Measurements from ENCODE around the gene IRF2. TPM values are rescaled to one million over a fixed set of nuclear protein-coding genes. Genes with fewer than 3 reads are reported as not detected.

IRF2 gene
- total RNA-seq, 1 experiment from 2014 or later: 6.5 TPM

DNA sequence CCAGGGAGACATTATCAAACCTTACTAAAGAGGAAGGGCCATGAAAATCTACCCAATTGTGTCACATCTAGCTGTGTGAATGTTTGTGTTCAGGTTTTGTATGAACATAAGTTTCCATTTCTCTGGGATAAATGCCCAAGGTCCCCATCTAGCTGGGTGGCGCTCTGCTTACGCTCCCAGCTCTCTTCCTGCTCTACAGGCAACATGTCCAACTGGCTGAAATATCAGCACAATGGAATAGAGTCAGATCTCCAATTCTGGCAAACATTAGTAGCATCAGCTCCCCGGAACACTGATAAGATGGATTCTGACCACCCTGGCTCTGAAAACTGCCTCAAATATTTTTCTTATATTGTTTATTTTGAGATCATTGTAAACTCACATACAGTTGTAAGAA, 74.8 kb downstream of the IRF2 start:
- in situ Hi-C loops (cut with HindIII; ENCODE audit: low sequenced_read_pairs): no loop called here
- DNase-seq (ENCODE audit: low spot score): peak; percentile 29

DNA sequence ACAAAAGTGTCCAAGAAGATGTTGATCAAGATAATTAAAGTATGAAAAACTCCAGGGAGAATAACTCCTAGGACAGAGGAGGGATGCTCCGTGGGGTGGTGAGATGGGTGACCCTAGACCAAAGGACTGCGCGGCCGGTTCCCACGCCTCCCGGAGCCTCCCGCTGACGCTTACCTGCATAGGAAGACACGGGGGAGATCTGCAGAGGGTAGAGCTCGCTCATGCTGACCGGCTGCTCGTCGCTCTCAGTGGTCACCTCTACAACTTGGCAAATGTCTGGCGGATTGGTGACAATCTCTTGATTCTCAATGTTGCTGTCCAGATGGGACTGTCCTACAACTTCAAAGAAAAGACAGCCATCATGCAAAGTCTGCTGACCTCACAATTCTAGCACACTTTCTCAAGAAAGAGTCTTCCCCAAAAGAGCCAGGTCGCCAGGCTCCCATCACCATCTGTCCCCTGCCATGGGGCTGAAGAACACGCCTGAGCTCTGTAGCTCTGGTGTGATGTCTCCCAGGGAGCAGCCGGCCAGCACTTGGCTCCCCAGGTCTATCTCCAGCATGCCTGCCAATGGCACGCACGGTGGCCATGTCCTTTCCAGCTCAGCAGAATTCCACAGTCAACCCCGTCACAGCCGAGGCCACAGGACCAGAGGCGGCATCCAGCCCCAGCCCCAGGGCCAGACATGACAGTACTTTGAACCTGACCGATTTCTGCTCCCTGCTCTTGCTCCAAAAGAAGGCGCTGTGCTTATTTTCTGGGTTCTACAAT, 75.4 kb downstream of the IRF2 start:
- in situ Hi-C loops (cut with HindIII; ENCODE audit: low sequenced_read_pairs): no loop called here
- peak; percentile 54 for DNase-seq (ENCODE audit: low spot score)

DNA sequence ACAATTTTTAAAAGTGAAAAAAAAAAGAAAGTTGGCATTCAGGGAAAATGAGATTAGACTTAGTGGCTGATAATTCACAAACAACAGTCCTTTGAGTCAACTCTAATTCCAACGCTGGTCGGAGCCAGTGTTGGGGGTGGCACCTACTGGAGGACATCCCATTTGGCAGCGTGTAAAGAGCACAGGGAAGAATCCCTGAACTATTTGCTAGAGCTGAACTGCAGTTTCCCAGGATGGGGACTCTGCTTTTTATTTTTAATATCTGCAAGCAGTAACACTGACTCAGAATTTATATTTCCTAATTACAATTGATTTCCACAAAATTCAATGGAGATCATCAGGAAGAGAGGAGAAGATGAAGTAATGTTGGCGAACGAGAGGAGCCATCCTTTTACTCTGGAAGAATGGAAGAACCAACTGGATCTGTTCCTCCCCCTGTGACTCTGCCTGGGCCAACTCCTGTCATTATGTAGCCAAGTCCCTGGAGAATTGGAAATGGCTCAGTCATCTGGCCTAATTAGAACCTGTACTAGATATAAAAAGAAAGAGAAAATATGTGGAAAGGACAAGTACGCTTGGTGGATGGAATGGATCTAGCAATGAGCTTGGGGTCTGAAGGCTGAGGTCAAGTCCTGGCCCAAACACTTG, 76.7 kb downstream of the IRF2 start:
- DNase-seq (ENCODE audit: low spot score): peak; percentile 56
- in situ Hi-C loops (cut with HindIII; ENCODE audit: low sequenced_read_pairs): no loop called here

DNA sequence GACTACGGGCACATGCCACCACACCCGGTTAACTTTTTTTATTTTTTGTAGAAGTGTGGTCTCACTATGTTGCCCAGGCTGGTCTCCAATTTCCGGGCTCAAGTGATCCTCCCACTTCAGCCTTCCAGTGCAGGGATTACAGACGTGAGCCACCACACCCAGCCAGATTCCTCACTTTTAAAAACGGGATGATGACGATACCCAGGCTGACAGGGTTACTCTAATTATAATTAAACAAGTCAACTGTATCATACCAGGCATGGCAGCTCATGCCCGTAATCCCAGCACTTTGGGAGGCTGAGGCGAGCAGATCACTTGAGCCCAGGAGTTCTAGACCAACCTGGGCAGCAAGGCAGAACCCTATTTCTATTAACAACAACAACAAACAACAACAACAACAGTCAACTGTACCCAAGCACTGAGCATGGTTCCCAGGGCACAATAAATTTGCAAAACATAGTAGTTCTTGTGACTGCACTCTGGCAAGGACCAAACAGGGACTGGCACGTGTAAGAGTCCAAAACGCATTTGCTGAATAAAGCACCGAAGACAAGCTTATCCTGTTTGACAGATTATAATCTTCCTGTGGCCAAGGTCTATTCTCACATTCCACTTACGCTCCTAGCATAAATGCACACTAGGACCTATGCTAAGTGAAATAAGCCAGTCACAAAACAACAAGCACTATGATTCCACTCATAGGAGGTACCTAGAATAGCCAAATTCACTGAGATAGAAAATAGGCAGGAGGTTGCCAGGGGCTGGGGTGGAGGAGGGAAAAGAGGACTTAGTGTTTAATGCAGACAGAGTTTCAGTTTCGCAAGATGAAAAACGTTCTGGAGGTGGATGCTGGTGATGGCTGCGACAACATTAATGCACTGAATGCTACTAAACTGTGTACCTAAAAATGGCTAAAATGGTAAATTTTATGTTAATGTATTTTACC, 77.5 kb downstream of the IRF2 start:
- DNase-seq (ENCODE audit: low spot score): no peak
- in situ Hi-C loops (cut with HindIII; ENCODE audit: low sequenced_read_pairs): no loop called here

DNA sequence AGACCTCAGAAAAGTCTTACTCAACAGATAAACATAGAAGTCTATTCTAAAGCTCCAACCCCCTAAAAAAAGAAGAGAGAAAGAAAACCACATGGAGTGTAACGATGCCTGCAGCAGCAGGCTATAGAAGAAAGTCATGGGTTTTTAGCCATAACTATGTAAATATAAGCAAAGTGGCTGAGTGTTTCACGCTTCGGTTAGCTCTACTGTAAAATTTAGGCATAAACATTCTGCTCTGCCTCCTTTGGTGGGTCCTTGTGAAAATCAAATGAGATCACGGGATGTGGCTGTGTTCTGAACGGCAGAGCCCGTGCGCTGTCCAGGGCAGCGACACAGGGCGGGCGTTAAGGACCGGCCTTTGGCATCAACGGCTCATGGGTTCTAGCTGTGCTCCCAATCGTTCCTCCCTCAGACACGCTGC, 78.4 kb downstream of the IRF2 start:
- in situ Hi-C loops (cut with HindIII; ENCODE audit: low sequenced_read_pairs): no loop called here
- no peak for DNase-seq (ENCODE audit: low spot score)

DNA sequence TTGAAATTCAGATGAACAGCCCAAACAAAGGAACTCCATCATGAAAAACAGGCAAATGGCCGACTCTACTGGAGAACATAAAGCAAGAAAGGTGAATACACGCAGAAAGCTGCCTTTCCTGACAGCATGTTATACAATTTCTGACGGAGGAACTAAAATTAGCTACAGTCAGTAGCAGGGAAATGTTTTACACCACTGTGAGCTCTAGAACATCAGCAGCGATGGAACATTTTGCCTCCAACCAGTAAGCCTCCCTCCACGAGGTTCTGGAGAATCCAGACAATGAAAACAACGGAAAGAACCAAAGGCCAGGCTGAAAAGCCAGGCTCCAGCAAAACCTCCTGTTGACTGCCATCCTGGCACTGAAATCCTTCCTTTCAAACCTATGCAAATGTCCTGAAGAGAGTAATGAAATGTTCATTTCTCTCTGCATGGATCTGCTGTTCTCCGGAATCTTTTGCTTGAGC, 78.9 kb downstream of the IRF2 start:
- in situ Hi-C loops (cut with HindIII; ENCODE audit: low sequenced_read_pairs): no loop called here
- DNase-seq (ENCODE audit: low spot score): no peak

DNA sequence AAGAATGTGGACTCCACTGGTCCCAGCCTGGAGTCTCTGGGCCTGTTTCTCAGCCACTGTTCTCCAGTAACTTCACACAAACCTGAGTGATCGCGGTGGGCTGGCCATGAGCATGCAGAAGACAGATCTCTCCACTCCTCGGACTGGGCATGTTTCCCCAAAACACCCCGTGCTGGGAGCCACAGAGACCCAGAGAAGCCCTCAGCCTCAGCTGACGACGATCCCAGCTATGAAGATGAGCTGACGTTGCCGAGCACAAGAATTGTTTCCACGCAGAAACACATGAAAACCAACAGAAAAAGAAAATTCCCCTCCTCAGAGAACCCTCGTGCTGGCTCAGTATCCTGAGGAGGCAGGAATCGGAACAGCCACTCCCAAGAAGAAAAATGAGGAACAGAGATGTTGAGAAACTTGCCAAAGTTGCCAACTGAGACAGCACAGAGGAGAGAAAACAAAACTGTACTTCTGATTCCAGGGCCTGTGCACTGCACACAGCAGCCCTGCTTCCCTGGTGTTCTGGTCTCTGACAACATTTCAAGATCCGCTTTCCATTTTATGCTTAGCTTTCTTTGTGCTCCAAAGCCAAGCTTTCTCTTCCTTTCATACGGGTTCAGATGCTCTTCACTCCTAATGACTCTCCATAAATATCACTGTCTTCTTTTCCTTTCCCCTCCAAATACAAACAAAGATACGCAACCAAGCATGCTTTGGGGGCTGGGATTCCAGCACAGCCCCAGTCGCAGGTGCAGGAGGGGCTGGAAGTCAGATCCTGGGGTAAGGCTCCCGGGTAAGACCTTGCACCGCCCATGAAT, 81.4 kb downstream of the IRF2 start:
- no peak for DNase-seq (ENCODE audit: low spot score)
- in situ Hi-C loops (cut with HindIII; ENCODE audit: low sequenced_read_pairs): no loop called here

DNA sequence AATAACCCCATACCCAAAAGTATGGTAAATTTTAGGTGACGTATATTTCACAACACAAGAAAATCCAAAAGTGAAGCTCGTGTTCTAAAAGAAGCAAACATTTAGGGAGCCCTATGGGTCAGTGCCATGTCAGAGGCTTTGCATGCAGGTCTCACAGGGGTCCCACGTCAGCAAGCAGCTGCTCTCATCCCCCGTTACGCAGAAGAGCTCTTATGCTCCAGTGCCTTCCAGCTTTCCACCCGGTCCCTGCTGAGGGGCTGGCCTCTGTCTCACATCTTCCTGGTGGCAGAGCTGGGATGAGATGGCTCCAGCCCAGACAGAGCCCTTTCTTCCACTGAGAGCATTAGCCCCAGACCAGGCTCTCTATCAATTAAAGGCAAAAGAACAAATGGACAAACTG, 82.0 kb downstream of the IRF2 start:
- in situ Hi-C loops (cut with HindIII; ENCODE audit: low sequenced_read_pairs): no loop called here
- no peak for DNase-seq (ENCODE audit: low spot score)

DNA sequence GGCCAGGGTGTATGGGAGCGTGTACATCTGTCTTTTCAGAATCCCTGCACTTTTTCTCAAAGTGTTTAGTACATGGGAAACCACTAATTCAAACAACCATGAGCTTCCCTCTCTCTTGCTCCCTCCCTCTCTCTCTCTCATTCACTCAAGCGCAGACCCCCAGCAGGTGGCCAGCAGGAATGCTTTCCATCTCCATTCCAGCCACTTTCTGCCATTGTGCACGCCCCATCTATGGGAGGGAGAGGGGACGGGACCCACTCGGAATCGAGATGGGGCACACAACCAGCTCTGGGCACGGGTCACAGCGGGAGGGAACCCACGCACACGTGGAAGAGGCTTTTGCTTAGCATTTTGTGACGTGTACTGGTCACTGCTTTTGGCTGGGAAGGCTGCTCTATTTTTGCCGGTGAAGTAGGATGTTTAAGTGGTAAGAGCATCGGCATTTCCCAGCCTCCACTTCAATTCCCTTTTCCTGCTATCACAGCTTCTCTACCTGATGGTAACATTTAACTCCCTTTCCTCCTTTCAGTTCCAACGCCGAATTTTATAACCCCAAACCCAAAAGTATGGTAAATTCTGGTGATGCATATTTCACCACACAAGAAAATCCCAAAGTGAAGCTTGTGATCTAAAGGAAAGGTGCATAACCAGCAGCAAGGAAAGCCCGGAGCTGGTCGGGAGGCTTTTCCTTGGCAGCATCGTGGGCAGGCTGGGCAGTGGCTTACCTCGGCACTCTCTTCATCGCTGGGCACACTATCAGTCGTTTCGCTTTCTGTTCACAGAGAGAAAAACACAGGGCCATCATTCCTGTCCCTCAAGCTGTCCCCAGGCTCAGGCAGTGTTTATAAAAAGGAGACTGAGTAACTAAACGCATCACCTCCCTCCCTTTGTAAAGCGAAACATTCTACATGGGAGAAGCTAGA, 84.1 kb downstream of the IRF2 start:
- no peak for DNase-seq (ENCODE audit: low spot score)
- in situ Hi-C loops (cut with HindIII; ENCODE audit: low sequenced_read_pairs): no loop called here

DNA sequence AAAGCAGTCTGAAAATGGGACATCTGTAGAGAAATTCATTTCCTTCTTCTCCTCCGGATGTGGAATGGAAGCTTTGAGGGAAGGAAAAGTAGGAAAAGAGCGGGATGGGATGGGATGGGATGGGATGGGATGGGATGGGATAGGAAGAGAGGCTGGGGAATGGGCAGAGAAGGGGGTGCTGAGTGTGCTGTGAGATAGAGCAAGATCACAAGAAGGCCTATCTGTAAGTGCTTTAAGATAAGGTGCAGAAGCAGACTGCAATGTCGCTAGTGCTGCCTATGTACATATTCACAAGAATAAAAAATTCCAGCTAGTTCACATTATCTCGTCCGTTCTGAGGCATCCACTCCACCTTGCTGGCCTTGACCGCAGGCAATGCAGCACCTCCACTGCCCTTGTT, 86.2 kb downstream of the IRF2 start:
- no peak for DNase-seq (ENCODE audit: low spot score)
- in situ Hi-C loops (cut with HindIII; ENCODE audit: low sequenced_read_pairs): no loop called here

DNA sequence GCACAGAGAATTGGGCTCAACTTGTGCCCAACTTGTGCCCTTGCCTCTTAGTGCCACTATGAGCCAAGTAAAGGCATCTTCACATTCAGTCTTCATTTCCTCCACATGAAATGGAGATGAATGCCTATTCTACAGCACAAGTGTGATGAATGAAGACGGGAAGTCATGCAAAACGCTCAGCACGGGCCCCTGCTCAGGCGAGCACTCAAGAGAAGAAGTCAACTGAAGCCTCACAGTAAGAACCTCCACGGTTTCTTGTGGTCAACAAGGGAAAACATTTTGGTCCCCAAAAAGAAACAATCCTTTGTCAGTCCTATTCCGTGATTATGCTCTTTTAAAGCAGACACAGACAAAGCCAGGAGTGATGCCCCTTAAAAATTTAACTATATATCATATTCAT, 87.0 kb downstream of the IRF2 start:
- in situ Hi-C loops (cut with HindIII; ENCODE audit: low sequenced_read_pairs): no loop called here
- DNase-seq (ENCODE audit: low spot score): no peak

DNA sequence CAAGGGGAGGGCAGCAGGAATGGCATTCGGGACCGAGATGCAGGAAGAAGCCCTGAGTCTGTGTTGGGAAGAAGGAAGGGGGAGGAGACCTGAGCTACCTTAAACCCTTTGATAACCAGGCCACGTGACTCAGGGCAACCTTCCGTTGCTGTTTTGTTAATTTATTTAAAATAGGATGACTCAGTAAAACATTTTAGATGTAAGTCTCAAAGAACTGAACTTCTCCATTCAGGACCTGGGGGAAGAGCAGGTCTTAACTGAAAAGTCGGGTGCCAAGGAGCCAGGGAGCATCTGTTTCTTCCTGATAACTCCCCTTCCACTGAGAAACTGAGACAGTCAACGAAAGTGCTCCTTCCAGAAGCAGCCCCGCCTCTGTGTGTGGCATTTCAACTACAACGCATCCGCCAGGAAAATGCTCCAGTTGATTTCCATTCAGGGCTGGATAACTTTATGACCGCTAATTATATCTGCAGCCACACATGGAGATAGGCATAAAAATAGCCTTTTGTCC, 88.0 kb downstream of the IRF2 start:
- DNase-seq (ENCODE audit: low spot score): no peak

DNA sequence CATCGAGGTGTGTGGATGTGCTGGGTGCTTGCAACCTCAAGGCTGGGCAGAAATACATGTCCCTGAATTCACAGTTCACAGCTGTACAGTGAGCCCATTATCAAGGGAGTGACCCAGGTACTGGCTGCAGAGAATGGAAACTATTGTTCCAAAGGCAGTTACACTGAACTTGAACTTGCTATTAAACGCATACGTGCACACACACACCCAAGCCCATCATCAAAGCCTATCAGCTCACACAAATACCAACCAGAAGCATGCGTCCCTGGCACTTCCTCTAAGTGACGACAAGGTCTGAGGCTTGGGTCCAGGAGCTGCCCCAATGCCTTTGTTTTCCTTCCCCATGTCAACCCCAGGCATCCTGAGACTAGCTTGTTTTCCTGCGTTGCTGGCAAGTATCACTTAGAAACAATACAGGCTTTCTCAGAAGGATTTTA, 88.6 kb downstream of the IRF2 start:
- no peak for DNase-seq (ENCODE audit: low spot score)

More for the DNA sequence above, 88.0 kb downstream of the IRF2 start:
- in situ Hi-C loops (cut with HindIII; ENCODE audit: low sequenced_read_pairs): no loop called here

DNA sequence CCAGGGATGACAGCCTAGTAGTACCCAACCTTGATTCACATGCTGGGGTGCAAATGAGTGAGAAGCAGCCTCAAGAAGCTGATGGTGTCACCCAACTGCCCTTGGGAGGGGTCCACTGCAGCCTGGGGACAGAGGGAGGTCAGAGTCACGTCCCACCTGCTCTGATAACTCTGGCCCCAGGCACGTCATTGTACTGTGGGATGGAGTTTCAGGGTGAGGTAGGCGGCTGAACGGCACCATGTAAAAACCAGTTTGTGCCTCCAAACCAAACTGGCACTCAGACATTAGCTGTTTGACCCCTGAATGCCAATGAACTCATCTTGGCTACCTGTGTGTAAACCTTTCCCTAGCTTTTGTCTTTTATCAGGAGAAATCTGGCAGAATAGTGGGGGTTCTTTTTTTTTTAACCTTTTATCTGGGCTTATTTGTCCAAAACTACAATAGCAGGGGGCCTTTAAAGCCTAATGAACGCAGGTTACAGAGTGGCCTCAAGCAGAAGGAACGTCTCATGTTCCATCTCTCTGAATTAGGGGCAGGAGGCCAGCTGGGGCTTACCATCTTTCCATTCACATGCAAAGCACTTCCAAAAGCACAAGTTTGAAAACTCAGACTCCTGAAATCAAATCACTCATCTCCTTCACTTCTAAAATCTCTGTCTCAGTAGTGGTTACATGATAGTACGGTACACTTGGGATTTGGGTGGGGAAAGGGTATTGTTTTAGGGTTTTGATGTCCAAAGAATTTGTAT, 89.4 kb downstream of the IRF2 start:
- no peak for DNase-seq (ENCODE audit: low spot score)
- in situ Hi-C loops (cut with HindIII; ENCODE audit: low sequenced_read_pairs): no loop called here

More for the DNA sequence above, 88.6 kb downstream of the IRF2 start:
- in situ Hi-C loops (cut with HindIII; ENCODE audit: low sequenced_read_pairs): no loop called here

DNA sequence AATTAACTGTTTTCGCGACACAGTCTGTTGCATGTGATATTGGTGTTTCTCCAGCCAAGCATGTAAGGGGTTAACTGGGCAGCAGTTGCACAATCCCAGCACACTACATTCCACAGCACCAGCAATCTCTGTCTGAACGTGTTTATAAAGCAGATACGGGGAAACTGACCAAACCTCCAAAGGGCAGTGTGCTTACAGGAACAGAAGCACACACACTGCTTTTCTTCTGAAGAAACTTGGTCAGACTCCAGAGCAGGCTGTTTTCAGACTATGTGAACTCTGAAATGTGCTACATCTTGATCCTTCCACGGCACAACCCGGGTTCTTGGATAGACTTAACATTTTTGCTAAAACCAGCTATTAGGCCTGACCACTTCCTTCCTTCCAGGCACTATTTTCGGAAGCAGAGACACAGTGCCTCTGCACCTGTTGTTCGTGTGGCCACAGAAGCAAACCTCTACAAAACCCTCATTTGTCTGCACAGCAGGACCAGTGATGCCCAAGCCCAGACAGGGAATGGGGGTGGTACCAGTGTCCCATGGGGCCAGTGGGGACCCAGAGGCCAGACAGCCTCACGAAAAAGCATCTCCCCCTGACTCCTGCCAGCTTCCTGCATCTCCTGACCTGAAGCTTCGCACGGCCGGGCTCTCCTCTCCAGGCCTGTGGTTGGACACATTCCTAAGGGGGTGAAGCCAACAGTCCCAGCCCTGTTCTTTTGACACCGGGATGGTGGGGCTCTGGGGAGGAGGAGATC, 90.1 kb downstream of the IRF2 start:
- in situ Hi-C loops (cut with HindIII; ENCODE audit: low sequenced_read_pairs): no loop called here
- DNase-seq (ENCODE audit: low spot score): peak; percentile 20

DNA sequence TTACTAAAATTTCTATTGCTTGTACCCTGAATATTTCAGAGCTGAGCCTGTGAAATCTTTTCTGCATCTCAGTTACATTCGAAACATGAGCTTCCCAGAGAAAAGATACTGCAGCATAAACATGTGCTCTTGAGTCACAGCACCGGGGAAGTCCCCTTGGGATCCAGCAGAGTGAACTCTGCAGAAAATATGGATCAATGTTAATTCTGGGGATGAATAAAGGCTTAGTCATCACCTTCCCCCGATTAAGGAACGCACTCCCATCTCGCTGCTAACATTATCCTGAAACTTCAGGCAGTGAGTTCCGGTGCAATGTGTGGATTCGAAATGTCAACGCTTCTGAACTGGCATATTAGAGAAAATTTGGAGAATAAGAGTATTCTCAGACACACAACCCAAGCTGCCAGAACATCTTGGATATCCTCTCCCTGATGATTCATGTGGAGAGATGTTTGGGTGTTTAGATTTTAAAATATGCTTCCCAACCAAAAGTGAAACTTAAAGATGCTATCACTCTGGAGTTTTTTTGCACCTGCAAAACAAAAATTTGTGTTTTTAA, 90.8 kb downstream of the IRF2 start:
- in situ Hi-C loops (cut with HindIII; ENCODE audit: low sequenced_read_pairs): no loop called here
- DNase-seq (ENCODE audit: low spot score): no peak

All from G401 (cell line).